ELF-1 (cell line): Measurements from ENCODE around the gene USP13.

ENCODE experiments used
- DNase-seq: peaks from one replicate; pipeline ENCODE4 v3.0.0-alpha.2; 2016; ENCODE audit warnings: low read depth, low spot score

The USP13 gene

DNA sequence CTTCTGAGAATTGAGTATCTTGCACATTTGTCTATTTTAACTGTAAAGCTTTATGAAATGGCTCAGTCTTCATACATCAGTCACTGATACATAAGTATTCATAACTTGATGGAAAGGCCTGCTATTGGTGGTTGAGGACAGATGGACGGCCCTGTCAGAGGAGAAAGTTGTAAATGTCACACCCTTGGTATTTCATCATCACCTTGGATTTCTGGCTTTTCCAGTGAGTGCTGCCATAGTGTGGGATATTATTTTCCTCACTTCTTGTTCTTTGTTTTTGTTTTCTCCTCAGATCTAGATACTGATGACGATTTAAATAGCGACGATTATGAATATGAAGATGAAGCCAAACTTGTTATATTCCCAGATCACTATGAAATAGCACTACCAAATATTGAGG is 47.9 kb downstream of the USP13 start:
- DNase-seq = no peak

- DNase-seq = peak; percentile 36
These were observed 48.5 kb downstream of the USP13 start for GRCh38 chr3:179701176-179701827.

- DNase-seq = no peak
These were observed 49.6 kb downstream of the USP13 start for GRCh38 chr3:179702271-179702947.

GRCh38 chr3:179703816-179704215 is 51.0 kb downstream of the USP13 start:
- DNase-seq = no peak

DNA sequence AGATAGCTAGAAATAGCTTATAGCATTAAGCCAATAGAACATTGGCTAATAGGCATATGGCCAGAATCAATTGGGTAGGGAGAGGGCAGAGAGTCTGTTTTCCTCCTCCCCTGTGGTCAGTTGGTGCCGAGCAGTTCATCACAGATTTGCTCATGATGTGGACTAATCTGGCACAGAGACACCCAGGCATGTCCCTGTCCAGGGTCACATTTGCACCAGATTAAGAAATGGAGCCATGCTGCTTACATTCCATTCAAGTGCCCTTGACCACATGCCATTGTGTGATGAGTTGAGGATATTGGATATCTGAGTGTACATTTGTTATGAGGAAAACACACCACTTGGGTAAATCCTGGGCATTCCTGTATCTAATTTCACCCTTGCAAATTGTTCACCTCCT is 53.4 kb downstream of the USP13 start:
- DNase-seq = no peak

- DNase-seq = no peak
These were observed 57.2 kb downstream of the USP13 start for GRCh38 chr3:179710079-179710478.

GRCh38 chr3:179713643-179714090 is 60.8 kb downstream of the USP13 start:
- peak; percentile 11 for DNase-seq

DNA sequence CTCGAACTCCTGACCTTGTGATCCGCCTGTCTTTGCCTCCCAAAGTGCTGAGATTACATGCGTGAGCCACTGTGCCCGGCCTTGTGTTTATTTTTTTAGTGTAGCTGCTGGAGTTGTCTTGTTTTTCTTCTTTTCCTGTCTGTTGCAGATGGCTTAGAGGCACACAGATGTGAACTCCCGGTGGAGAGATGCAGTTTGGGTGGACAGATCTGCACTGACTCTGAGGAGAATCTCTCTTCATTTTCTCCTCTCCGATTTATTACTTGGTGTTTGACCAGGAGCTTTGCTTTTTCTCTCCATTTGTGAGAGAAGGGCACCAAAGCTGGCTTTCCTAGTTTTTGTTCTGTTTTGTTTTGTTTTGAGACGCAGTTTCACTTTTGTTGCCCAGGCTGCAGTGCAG is 62.7 kb downstream of the USP13 start:
- DNase-seq = no peak

GRCh38 chr3:179716226-179716625 is 63.4 kb downstream of the USP13 start:
- DNase-seq = no peak

- DNase-seq = no peak
These were observed 64.0 kb downstream of the USP13 start for GRCh38 chr3:179716811-179717210.

- no peak for DNase-seq
These were observed 64.4 kb downstream of the USP13 start for GRCh38 chr3:179717219-179717618.

GRCh38 chr3:179719048-179719734 is 66.4 kb downstream of the USP13 start:
- DNase-seq = peak; percentile 89

GRCh38 chr3:179720196-179720595 is 67.4 kb downstream of the USP13 start:
- DNase-seq = no peak

DNA sequence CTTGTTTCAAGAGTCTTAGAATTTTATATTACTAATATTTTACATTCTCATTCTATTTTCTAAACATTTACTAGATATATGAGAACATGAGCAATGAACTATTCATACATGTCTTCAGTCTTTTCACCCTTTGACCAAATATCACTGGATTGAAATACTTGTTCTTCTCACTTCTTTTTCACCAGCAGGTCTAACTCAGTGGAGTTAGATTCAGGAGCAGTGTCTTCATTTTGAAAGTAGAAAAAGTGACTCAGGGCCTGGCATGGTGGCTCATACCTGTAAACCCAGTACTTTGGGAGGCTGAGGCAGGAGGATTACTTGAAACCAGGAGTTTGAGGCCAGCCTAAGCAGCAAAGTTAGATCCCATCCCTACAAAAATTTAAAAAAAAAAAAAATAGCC is 70.8 kb downstream of the USP13 start:
- DNase-seq = no peak

GRCh38 chr3:179726075-179726699 is 73.3 kb downstream of the USP13 start:
- DNase-seq = no peak

GRCh38 chr3:179729086-179729485 is 76.2 kb downstream of the USP13 start:
- DNase-seq = no peak

GRCh38 chr3:179729981-179730380 is 77.1 kb downstream of the USP13 start:
- DNase-seq = no peak

DNA sequence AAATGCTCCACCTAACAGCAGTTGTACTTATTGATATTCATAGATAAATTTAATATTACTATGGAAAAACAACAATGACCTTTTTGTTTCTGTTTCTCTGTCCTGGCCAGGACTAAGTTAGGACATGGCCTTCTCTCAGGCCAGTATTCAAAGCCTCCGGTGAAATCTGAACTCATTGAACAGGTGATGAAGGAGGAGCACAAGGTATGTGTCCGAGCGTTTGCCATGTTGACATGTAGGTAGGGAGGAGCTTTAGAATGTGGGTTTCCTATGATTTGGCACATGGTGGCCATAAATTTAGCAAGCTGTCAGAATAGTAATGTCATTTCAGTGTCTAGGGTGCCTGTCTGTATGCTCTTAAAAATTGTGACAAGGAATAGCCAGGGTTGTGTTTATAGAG is 77.7 kb downstream of the USP13 start:
- DNase-seq = no peak

- no peak for DNase-seq
These were observed 78.7 kb downstream of the USP13 start for GRCh38 chr3:179731544-179731943.

DNA sequence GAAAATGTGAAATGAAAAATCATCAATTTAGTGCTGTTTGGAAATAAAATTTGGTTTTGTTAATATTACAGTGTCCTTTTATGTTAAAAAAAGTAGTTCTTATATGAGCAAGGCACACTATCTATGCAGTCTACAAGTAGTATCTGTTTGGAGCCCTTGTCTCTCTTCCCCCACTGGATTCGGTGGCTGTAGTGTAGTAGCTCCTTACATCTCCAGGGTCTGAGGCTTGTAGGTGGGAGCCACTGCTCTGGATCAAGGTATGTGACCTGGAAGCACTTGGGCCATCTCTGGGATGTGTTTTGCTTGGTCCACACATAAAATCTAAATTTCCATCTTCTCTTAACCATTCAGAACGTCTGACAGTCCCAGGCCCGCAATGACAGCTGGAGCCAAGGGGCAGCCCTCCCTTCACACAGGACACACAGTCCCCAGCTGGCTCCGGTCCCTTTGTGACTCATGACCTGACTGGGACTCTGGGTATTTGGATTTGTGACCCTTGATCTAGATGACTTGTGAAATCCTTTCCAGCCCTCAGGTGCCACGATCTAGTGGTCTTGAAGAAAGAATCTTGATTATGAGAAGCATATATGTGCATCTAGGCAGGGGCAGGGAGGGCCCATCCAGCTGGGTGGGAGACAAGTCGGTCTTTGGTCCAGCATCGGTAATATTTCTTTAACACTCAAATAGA is 80.0 kb downstream of the USP13 start:
- DNase-seq = no peak

GRCh38 chr3:179733797-179734196 is 81.0 kb downstream of the USP13 start:
- DNase-seq = no peak
